Neutrophil (primary cell): ENCODE data around the gene IPCEF1.

Experiments used
- H3K27ac ChIP-seq: fragments of 200-600 bp; sonication (generic); 2 replicates; pipeline ENCODE4 v1.5.1; 2016; ENCODE audit warnings: mild to moderate bottlenecking, moderate library complexity
- H3K27me3 ChIP-seq: fragments of 200-600 bp; sonication (generic); 2 replicates; pipeline ENCODE4 v1.6.0; 2016; ENCODE audit warnings: mild to moderate bottlenecking
- H3K36me3 ChIP-seq: fragments of 200-600 bp; sonication (generic); 2 replicates; pipeline ENCODE4 v1.5.1; 2017
- H3K4me1 ChIP-seq, 2 experiments: fragments of 200-600 bp in 1 of 2; sonication (generic) in 1 of 2; 1 replicate in 1 of 2; 2 replicates in 1 of 2; pipeline versions ENCODE4 v1.5.1 to v1.6.1; 2013 to 2016; ENCODE audit warnings: low read depth in 1 of 2, low read length in 1 of 2, mild to moderate bottlenecking in 1 of 2, moderate library complexity in 1 of 2; ENCODE audit not compliant: control insufficient read depth in 1 of 2, insufficient read depth in 1 of 2
- H3K4me3 ChIP-seq, 2 experiments: fragments of 200-600 bp in 1 of 2; sonication (generic) in 1 of 2; 1 replicate in 1 of 2; 2 replicates in 1 of 2; pipeline ENCODE4 v1.5.1; 2013 to 2016; ENCODE audit warnings: low read depth in 1 of 2, low read length in 1 of 2, mild to moderate bottlenecking in 1 of 2, moderate library complexity in 1 of 2
- H3K9me3 ChIP-seq: fragments of 200-600 bp; sonication (generic); 2 replicates; pipeline ENCODE4 v1.5.1; 2016
- TF ChIP-seq, protein P1 (sequence below): fragments of 200-600 bp; sonication (generic); IDR thresholded peaks from 2 replicates; pipeline ENCODE4 v1.5.1; 2016; ENCODE audit warnings: antibody characterized with exemption

Gene IPCEF1

DNA sequence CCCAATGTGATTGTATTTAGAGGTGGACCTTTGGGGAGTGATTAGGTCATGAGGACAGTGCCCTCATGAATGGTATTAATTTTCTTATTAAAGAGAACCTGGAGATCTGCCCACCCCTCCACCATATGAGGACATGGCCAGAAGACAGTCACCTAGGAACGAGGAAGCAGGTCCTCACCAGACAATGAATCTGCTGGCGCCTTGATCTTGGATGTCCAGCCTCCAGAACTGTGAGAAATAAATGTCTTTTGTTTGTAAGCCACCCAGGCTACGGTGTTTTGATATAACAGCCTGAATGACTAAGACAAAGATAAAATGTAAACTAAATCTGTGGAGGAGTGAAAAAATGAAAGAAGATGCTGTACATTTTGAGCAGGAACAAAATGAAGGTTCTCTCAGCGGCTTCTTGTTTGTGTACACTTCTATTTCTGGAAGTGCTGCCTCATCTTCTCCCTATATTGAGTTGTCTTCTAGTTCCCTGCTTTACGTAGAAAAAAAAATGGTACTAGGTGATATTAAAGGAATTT is 1.5 kb upstream of the IPCEF1 start:
- TF ChIP-seq, protein P1, sequence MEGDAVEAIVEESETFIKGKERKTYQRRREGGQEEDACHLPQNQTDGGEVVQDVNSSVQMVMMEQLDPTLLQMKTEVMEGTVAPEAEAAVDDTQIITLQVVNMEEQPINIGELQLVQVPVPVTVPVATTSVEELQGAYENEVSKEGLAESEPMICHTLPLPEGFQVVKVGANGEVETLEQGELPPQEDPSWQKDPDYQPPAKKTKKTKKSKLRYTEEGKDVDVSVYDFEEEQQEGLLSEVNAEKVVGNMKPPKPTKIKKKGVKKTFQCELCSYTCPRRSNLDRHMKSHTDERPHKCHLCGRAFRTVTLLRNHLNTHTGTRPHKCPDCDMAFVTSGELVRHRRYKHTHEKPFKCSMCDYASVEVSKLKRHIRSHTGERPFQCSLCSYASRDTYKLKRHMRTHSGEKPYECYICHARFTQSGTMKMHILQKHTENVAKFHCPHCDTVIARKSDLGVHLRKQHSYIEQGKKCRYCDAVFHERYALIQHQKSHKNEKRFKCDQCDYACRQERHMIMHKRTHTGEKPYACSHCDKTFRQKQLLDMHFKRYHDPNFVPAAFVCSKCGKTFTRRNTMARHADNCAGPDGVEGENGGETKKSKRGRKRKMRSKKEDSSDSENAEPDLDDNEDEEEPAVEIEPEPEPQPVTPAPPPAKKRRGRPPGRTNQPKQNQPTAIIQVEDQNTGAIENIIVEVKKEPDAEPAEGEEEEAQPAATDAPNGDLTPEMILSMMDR = no peak

DNA sequence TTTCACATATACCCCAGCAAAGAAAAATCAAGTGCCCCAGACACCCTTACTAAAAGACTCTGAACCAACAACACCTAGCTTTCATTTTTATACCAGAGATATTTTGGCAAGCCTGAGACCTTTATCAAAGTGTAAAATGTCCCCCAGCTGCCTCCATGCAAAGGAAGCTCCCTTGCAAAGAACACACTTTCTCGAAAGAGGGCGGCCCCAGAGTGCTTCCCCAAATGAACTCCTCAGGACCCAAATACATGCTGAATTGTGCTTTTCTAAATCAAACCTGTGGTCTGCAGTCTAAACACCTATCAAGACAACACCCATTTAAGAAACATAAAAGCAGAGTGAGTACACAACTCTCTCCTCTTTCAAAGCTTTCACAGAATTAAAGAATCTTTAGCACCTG is 490 bp downstream of the IPCEF1 start:
- TF ChIP-seq, protein P1 = no peak

More for the DNA sequence above, 1.5 kb upstream of the IPCEF1 start:
- Histone ChIP-seq H3K27ac (peak overlapping the region; percentile 77), H3K4me3 (peak overlapping the region in 1 of 2 experiments; percentile 3), H3K4me1 (peaks cover 75% of the 10 kb centered on the region in 2 experiments), H3K27me3 (no peaks in the 10 kb centered on the region), H3K9me3 (no peaks in the 10 kb centered on the region), H3K36me3 (no peaks in the 10 kb centered on the region)

GRCh38 chr6:154354265-154354777 is 2.3 kb downstream of the IPCEF1 start:
- H3K9me3 ChIP-seq = no peaks in the 10 kb centered on the region
- no peaks in the 10 kb centered on the region for H3K27me3 ChIP-seq
- H3K36me3 ChIP-seq = no peaks in the 10 kb centered on the region
- H3K4me3 ChIP-seq = peak overlapping the region; percentile 62 to 75
- TF ChIP-seq, protein P1 = no peak
- H3K4me1 ChIP-seq = peaks cover 84 to 92% of the 10 kb centered on the region in 2 experiments
- H3K27ac ChIP-seq = peak overlapping the region; percentile 92

More for the DNA sequence above, 490 bp downstream of the IPCEF1 start:
- Histone ChIP-seq H3K27ac (peak overlapping the region; percentile 92), H3K36me3 (no peaks in the 10 kb centered on the region), H3K27me3 (no peaks in the 10 kb centered on the region), H3K4me3 (peak overlapping the region; percentile 62 to 75), H3K9me3 (no peaks in the 10 kb centered on the region), H3K4me1 (peaks cover 95% of the 10 kb centered on the region in 2 experiments)

GRCh38 chr6:154353626-154354025 is 3.0 kb downstream of the IPCEF1 start:
- no peaks in the 10 kb centered on the region for H3K9me3 ChIP-seq
- H3K4me3 ChIP-seq = peak overlapping the region; percentile 62 to 75
- H3K27ac ChIP-seq = peak overlapping the region; percentile 92
- H3K27me3 ChIP-seq = no peaks in the 10 kb centered on the region
- H3K36me3 ChIP-seq = no peaks in the 10 kb centered on the region
- TF ChIP-seq, protein P1 = no peak
- peaks cover 78 to 88% of the 10 kb centered on the region in 2 experiments for H3K4me1 ChIP-seq

- no peaks in the 10 kb centered on the region for H3K9me3 ChIP-seq
- peaks cover 74 to 88% of the 10 kb centered on the region in 2 experiments for H3K4me1 ChIP-seq
- peak overlapping the region; percentile 92 for H3K27ac ChIP-seq
- peak overlapping the region; percentile 62 to 75 for H3K4me3 ChIP-seq
- TF ChIP-seq, protein P1 = no peak
- H3K36me3 ChIP-seq = peaks cover 3% of the 10 kb centered on the region
- H3K27me3 ChIP-seq = no peaks in the 10 kb centered on the region
These were observed 3.6 kb downstream of the IPCEF1 start for GRCh38 chr6:154352898-154353585.
